ENCODE results near the gene TAF4.

GRCh38 chr20:61979090-61979489 lies 86.6 kb downstream of the TAF4 start:
- no peak for TF ChIP-seq CTCF (IDR thresholded peaks at IDR 0.05)
- TF ChIP-seq POLR2A (IDR thresholded peaks at IDR 0.05), result no peak
